A549 (cell line): ENCODE measurements around the gene TMEM223. TPM values are rescaled to one million over a fixed set of nuclear protein-coding genes. Genes with fewer than 3 reads are reported as not detected.

Experiments
- ATAC-seq, 2 experiments: fragments of 200-7000 bp in 1 of 2; fragments of >200 bp in 1 of 2; cut with Nextera tagmentation in 1 of 2; cut with Tn5 transposase in 1 of 2; 3 replicates each; pipeline versions ENCODE4 v1.8.0 to v1.9.1; 2018 to 2020; ENCODE audit warnings: mild to moderate bottlenecking in 1 of 2, moderate library complexity in 1 of 2
- CTCF ChIA-PET: fragments of 300-600 bp; sonication (Branson Sonifier 250); formaldehyde crosslinking; extraction: SDS; loops from one replicate; lab custom pipeline; 2021; ENCODE audit warnings: antibody characterized with exemption, inconsistent platforms; lab: Yijun Ruan, JAX
- POLR2A ChIA-PET: fragments of 350-600 bp; formaldehyde crosslinking; extraction: SDS; loops from one replicate; lab custom pipeline; 2021; ENCODE audit warnings: antibody characterized with exemption, inconsistent platforms; lab: Yijun Ruan, JAX
- DNase-seq, 2 experiments: peaks; one replicate each; pipeline versions ENCODE4 v3.0.0 to v3.0.0-alpha.2; 2011 to 2016; ENCODE audit warnings: low read depth in 1 of 2, low spot score in 1 of 2
- FAIRE-seq: peaks from 2 replicates; lab custom pipeline; 2011; peaks lifted over from hg19 to GRCh38; lab: Jason Lieb, UNC
- H3K27ac ChIP-seq, 2 experiments: fragments of >200 bp; sonication (Bioruptor Twin); formaldehyde crosslinking; 3 replicates each; pipeline ENCODE4 v1.5.1; 2016 to 2017
- H3K4me1 ChIP-seq: fragments of >200 bp; sonication (Bioruptor Twin); formaldehyde crosslinking; 3 replicates; pipeline ENCODE4 v1.6.1; 2016
- H3K4me2 ChIP-seq: fragments of >200 bp; sonication (Bioruptor Twin); formaldehyde crosslinking; 3 replicates; pipeline ENCODE4 v1.6.1; 2016
- H3K4me3 ChIP-seq: fragments of >200 bp; sonication (Bioruptor Twin); formaldehyde crosslinking; 3 replicates; pipeline ENCODE4 v1.5.1; 2016
- H3K9me3 ChIP-seq: fragments of >200 bp; sonication (Bioruptor Twin); formaldehyde crosslinking; 3 replicates; pipeline ENCODE4 v1.6.1; 2016
- BHLHE40 ChIP-seq: IDR thresholded peaks from 2 replicates; pipeline ENCODE4 v1.6.1; 2012; ENCODE audit warnings: low read depth, low read length, inconsistent platforms
- CBX2 ChIP-seq: fragments of 200-600 bp; sonication (generic); IDR thresholded peaks from 2 replicates; pipeline ENCODE4 v1.6.1; 2016; ENCODE audit warnings: low read depth, mild to moderate bottlenecking, borderline replicate concordance
- CBX8 ChIP-seq: fragments of 200-600 bp; sonication (generic); IDR thresholded peaks from 2 replicates; pipeline ENCODE4 v1.6.1; 2016
- CHD4 ChIP-seq: fragments of 200-600 bp; sonication (generic); IDR thresholded peaks from 2 replicates; pipeline ENCODE4 v1.6.1; 2016; ENCODE audit warnings: antibody characterized with exemption, mild to moderate bottlenecking, borderline replicate concordance
- EHF ChIP-seq: fragments of 250-450 bp; sonication (Bioruptor Pico); IDR thresholded peaks from 2 replicates; pipeline ENCODE4 v1.5.0; 2020; ENCODE audit warnings: mild to moderate bottlenecking
- EP300 ChIP-seq, 2 experiments: fragments of >200 bp; sonication (Bioruptor Twin); formaldehyde crosslinking; IDR thresholded peaks; 2 replicates in 1 of 2; 3 replicates in 1 of 2; pipeline ENCODE4 v1.6.1; 2016 to 2017
- FOSL2 ChIP-seq, 2 experiments: fragments of 450-650 bp in 1 of 2; fragments of >200 bp in 1 of 2; sonication (Bioruptor Twin) in 1 of 2; formaldehyde crosslinking; IDR thresholded peaks; 2 replicates each; pipeline versions ENCODE4 v1.5.0 to v1.6.1; 2016 to 2020; ENCODE audit warnings: mild to moderate bottlenecking in 1 of 2, moderate library complexity in 1 of 2
- FOXS1 ChIP-seq: fragments of 250-450 bp; sonication (Bioruptor Pico); IDR thresholded peaks from 2 replicates; pipeline ENCODE4 v1.5.0; 2020; ENCODE audit warnings: mild to moderate bottlenecking, moderate library complexity
- GATA3 ChIP-seq: IDR thresholded peaks from 2 replicates; pipeline ENCODE4 v1.6.1; 2012; ENCODE audit warnings: borderline replicate concordance
- HDAC2 ChIP-seq: fragments of 200-600 bp; sonication (generic); IDR thresholded peaks from 2 replicates; pipeline ENCODE4 v1.6.1; 2016
- HEYL ChIP-seq: fragments of 250-450 bp; sonication (Bioruptor Pico); IDR thresholded peaks from 2 replicates; pipeline ENCODE4 v1.8.0; 2021; ENCODE audit warnings: mild to moderate bottlenecking, moderate library complexity
- HOXA7 ChIP-seq: fragments of 250-450 bp; sonication (Bioruptor Pico); IDR thresholded peaks from 2 replicates; pipeline ENCODE4 v1.5.0; 2020; ENCODE audit warnings: mild to moderate bottlenecking, moderate library complexity
- JUN ChIP-seq, 2 experiments: fragments of >200 bp; sonication (Bioruptor Twin); formaldehyde crosslinking; IDR thresholded peaks; 2 replicates in 1 of 2; 3 replicates in 1 of 2; pipeline ENCODE4 v1.6.1; 2016 to 2017
- JUNB ChIP-seq: fragments of >200 bp; sonication (Bioruptor Twin); formaldehyde crosslinking; IDR thresholded peaks from 2 replicates; pipeline ENCODE4 v1.6.1; 2016
- MAFK ChIP-seq: fragments of 450-650 bp; IDR thresholded peaks from 2 replicates; pipeline ENCODE4 v1.6.1; 2014; ENCODE audit not compliant: partially characterized antibody
- MAZ ChIP-seq: fragments of 150-350 bp; IDR thresholded peaks from 2 replicates; pipeline ENCODE4 v1.6.1; 2014; ENCODE audit warnings: antibody characterized with exemption, low read depth, low read length, borderline replicate concordance
- MYC ChIP-seq: IDR thresholded peaks from 2 replicates; pipeline ENCODE4 v1.6.1; 2012; ENCODE audit warnings: mild to moderate bottlenecking, inconsistent platforms, low read length, improper control_type of control experiment, borderline replicate concordance
- NPAS2 ChIP-seq: fragments of 250-450 bp; sonication (Bioruptor Pico); IDR thresholded peaks from 2 replicates; pipeline ENCODE4 v1.8.0; 2022; ENCODE audit warnings: mild to moderate bottlenecking, moderate library complexity, borderline replicate concordance
- NR3C1 ChIP-seq: fragments of >200 bp; sonication (Bioruptor Twin); formaldehyde crosslinking; IDR thresholded peaks from 3 replicates; pipeline ENCODE4 v1.6.1; 2017
- PHF8 ChIP-seq: fragments of 200-600 bp; sonication (generic); IDR thresholded peaks from 2 replicates; pipeline ENCODE4 v1.6.1; 2016; ENCODE audit warnings: low read depth, mild to moderate bottlenecking, antibody characterized with exemption, moderate library complexity, borderline replicate concordance
- RCOR1 ChIP-seq: fragments of 150-350 bp; IDR thresholded peaks from 2 replicates; pipeline ENCODE4 v1.6.1; 2014; ENCODE audit warnings: antibody characterized with exemption, low read length, low read depth
- TFCP2L1 ChIP-seq: fragments of 250-450 bp; sonication (Bioruptor Pico); IDR thresholded peaks from 2 replicates; pipeline ENCODE4 v1.5.0; 2021; ENCODE audit warnings: mild to moderate bottlenecking
- TP53 ChIP-seq: fragments of 250-450 bp; sonication (Bioruptor Pico); IDR thresholded peaks from 2 replicates; pipeline ENCODE4 v1.5.0; 2021; ENCODE audit warnings: mild to moderate bottlenecking, moderate library complexity
- ZC3H11A ChIP-seq: fragments of 450-650 bp; IDR thresholded peaks from 2 replicates; pipeline ENCODE4 v1.6.1; 2014; ENCODE audit warnings: antibody characterized with exemption, mild to moderate bottlenecking
- ZFP36 ChIP-seq: fragments of 450-650 bp; IDR thresholded peaks from 2 replicates; pipeline ENCODE4 v1.6.1; 2014; ENCODE audit warnings: borderline replicate concordance; ENCODE audit not compliant: partially characterized antibody
- ZNF302 ChIP-seq: fragments of 250-450 bp; sonication (Bioruptor Pico); IDR thresholded peaks from 2 replicates; pipeline ENCODE4 v1.9.0; 2021; ENCODE audit warnings: inconsistent platforms, mild to moderate bottlenecking, moderate library complexity
- WGBS: methylation state at CpG from one replicate; pipeline ENCODE4 v1.1.6; 2017; ENCODE audit errors: missing lambda C conversion rate; 5-methylcytosine and 5-hydroxymethylcytosine counted together
- polyA plus RNA-seq, 4 experiments: library from polyadenylated mRNA; depleted of rRNA in 3 of 4; stranded (reverse); fragments of >200 nt; fragmentation: RNase III in 1 of 4; extraction: RNeasy Plus Mini Kit Qiagen cat#74134 plus additional on column Dnase treatment in 1 of 4; gene quantifications; 2 replicates in 3 of 4; 3 replicates in 1 of 4; pipeline ENCODE4 v1.2.3, GENCODE V29; 2011 to 2017
- TF ChIP-seq, protein P1 (sequence below): fragments of >200 bp; sonication (Bioruptor Twin); formaldehyde crosslinking; IDR thresholded peaks from 3 replicates; pipeline ENCODE4 v1.5.1; 2016
- TF ChIP-seq, protein P2 (sequence below): fragments of 450-650 bp; IDR thresholded peaks from 2 replicates; pipeline ENCODE4 v1.6.1; 2014; ENCODE audit warnings: antibody characterized with exemption
- TF ChIP-seq, protein P3 (sequence below): IDR thresholded peaks from 2 replicates; pipeline ENCODE4 v1.6.1; 2012; ENCODE audit warnings: low read depth, borderline replicate concordance
- TF ChIP-seq, protein P4 (sequence below): fragments of 250-450 bp; sonication (Bioruptor Pico); IDR thresholded peaks from 2 replicates; pipeline ENCODE4 v1.5.0; 2021; ENCODE audit warnings: mild to moderate bottlenecking, moderate library complexity, borderline replicate concordance
- TF ChIP-seq, protein P5 (sequence below): fragments of 250-450 bp; sonication (Bioruptor Pico); IDR thresholded peaks from 2 replicates; pipeline ENCODE4 v1.5.0; 2020; ENCODE audit warnings: low read depth, mild to moderate bottlenecking, moderate library complexity

Gene TMEM223
- polyA plus RNA-seq, 2 of the 4 experiments (the other 2 are of a cell fraction): 23.5 to 26.5 TPM

DNA sequence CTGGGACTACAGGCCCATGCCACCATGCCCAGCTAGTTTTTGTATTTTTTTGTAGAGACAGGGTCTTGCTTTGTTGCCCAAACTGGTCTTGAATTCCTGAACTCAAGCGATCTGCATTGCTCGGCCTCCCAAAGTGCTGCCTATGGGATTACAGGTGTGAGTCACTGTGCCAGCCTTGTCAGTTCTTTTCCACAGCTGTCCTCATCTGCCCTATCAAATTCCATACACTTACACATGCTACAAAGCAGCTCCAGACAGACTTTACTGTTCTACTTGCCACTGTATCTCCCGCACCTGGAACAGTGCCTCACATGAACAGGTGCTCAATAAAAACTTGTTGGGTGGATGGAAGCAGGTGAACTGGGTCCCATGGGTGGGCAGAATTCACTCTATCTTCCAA is 31.9 kb upstream of the TMEM223 start:
- ChIA-PET POLR2A (no interaction called here), CTCF (interaction anchor here (0.6 to 1.4 kb wide), 8 partner anchors 9 to 158 kb away, joined by 3 to 5 read pairs (median 3); partner anchors contain the start of gene TEX54)
- no peak overlapping the region for H3K4me3 ChIP-seq
- TF ChIP-seq ZFP36: no peak
- TF ChIP-seq MAZ: no peak
- no peak for TF ChIP-seq ZNF302 (CRISPR knock-in tag)
- TF ChIP-seq JUNB: no peak
- TF ChIP-seq HDAC2: no peak
- TF ChIP-seq CBX2: no peak
- TF ChIP-seq FOXS1: no peak
- TF ChIP-seq MYC: no peak
- no peak for TF ChIP-seq RCOR1
- no peak for TF ChIP-seq HEYL (CRISPR knock-in tag)
- no peak for TF ChIP-seq EP300 (IDR thresholded peaks at IDR 0.05)
- no peak for TF ChIP-seq EHF (CRISPR knock-in tag)
- no peak for TF ChIP-seq GATA3
- TF ChIP-seq PHF8: no peak
- no peak for TF ChIP-seq ZC3H11A
- TF ChIP-seq, protein P1, sequence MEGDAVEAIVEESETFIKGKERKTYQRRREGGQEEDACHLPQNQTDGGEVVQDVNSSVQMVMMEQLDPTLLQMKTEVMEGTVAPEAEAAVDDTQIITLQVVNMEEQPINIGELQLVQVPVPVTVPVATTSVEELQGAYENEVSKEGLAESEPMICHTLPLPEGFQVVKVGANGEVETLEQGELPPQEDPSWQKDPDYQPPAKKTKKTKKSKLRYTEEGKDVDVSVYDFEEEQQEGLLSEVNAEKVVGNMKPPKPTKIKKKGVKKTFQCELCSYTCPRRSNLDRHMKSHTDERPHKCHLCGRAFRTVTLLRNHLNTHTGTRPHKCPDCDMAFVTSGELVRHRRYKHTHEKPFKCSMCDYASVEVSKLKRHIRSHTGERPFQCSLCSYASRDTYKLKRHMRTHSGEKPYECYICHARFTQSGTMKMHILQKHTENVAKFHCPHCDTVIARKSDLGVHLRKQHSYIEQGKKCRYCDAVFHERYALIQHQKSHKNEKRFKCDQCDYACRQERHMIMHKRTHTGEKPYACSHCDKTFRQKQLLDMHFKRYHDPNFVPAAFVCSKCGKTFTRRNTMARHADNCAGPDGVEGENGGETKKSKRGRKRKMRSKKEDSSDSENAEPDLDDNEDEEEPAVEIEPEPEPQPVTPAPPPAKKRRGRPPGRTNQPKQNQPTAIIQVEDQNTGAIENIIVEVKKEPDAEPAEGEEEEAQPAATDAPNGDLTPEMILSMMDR: no peak
- TF ChIP-seq TFCP2L1: no peak
- no peak for TF ChIP-seq HOXA7 (CRISPR knock-in tag)
- TF ChIP-seq, protein P2, sequence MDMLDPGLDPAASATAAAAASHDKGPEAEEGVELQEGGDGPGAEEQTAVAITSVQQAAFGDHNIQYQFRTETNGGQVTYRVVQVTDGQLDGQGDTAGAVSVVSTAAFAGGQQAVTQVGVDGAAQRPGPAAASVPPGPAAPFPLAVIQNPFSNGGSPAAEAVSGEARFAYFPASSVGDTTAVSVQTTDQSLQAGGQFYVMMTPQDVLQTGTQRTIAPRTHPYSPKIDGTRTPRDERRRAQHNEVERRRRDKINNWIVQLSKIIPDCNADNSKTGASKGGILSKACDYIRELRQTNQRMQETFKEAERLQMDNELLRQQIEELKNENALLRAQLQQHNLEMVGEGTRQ: no peak
- TF ChIP-seq, protein P3, sequence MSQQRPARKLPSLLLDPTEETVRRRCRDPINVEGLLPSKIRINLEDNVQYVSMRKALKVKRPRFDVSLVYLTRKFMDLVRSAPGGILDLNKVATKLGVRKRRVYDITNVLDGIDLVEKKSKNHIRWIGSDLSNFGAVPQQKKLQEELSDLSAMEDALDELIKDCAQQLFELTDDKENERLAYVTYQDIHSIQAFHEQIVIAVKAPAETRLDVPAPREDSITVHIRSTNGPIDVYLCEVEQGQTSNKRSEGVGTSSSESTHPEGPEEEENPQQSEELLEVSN: no peak
- no peak overlapping the region for H3K27ac ChIP-seq
- DNase-seq (no peak), FAIRE-seq (no peak), ATAC-seq (no peak)
- WGBS: 95% methylated on average over 3 of the region's 3 CpGs
- H3K4me1 ChIP-seq: no peaks in the 10 kb centered on the region
- H3K4me2 ChIP-seq: no peak overlapping the region
- no peaks in the 10 kb centered on the region for H3K9me3 ChIP-seq

DNA sequence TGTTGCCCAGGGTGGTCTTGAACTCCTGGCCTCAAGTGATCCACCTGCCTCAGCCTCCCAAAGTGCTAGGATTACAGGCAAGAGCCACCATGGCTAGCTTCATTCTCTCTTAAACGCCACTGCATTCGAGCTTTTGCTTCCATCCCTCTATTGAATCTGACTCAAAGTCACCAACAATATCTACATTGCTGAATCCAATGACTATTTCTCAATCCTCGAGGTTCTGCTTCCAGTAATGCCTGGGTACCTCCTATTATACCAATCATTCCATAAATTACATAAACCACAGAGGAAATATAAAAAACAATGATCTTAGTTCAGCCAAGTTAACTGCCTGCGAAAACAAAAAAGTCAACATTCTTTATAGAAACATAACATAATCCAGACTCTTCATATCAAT is 25.3 kb upstream of the TMEM223 start:
- TF ChIP-seq CBX8: no peak
- TF ChIP-seq ZC3H11A: no peak
- TF ChIP-seq PHF8: no peak
- no peak for TF ChIP-seq RCOR1
- TF ChIP-seq GATA3: no peak
- TF ChIP-seq JUNB: no peak
- no peak for TF ChIP-seq TFCP2L1
- no peak for TF ChIP-seq CHD4
- no peak for TF ChIP-seq NR3C1
- TF ChIP-seq NPAS2 (CRISPR knock-in tag): no peak
- no peak for TF ChIP-seq TP53
- TF ChIP-seq JUN (IDR thresholded peaks at IDR 0.05): no peak
- TF ChIP-seq, protein P4, sequence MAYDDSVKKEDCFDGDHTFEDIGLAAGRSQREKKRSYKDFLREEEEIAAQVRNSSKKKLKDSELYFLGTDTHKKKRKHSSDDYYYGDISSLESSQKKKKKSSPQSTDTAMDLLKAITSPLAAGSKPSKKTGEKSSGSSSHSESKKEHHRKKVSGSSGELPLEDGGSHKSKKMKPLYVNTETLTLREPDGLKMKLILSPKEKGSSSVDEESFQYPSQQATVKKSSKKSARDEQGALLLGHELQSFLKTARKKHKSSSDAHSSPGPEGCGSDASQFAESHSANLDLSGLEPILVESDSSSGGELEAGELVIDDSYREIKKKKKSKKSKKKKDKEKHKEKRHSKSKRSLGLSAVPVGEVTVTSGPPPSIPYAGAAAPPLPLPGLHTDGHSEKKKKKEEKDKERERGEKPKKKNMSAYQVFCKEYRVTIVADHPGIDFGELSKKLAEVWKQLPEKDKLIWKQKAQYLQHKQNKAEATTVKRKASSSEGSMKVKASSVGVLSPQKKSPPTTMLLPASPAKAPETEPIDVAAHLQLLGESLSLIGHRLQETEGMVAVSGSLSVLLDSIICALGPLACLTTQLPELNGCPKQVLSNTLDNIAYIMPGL (CRISPR knock-in tag): no peak
- TF ChIP-seq MAFK: no peak
- TF ChIP-seq FOSL2 (IDR thresholded peaks at IDR 0.05): no peak
- no peak for TF ChIP-seq FOSL2 (CRISPR knock-in tag; IDR thresholded peaks at IDR 0.05)
- TF ChIP-seq, protein P5, sequence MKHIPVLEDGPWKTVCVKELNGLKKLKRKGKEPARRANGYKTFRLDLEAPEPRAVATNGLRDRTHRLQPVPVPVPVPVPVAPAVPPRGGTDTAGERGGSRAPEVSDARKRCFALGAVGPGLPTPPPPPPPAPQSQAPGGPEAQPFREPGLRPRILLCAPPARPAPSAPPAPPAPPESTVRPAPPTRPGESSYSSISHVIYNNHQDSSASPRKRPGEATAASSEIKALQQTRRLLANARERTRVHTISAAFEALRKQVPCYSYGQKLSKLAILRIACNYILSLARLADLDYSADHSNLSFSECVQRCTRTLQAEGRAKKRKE (CRISPR knock-in tag): no peak
- TF ChIP-seq BHLHE40: no peak
- TF ChIP-seq ZFP36: no peak
- H3K9me3 ChIP-seq: no peaks in the 10 kb centered on the region
- ATAC-seq: no peak
- H3K4me2 ChIP-seq: no peak overlapping the region
- 80% methylated on average over 4 of the region's 4 CpGs for WGBS
- ChIA-PET CTCF (interaction anchor here (0.9 to 3.4 kb wide), 4 partner anchors 10 to 30 kb away, joined by 3 to 17 read pairs (median 8); partner anchors contain the start of gene TMEM179B), POLR2A (interaction anchor here (1.2 kb wide), 1 partner anchor 15 kb away, joined by 3 read pairs; the partner anchor contains the start of gene STX5)
- no peak overlapping the region for H3K27ac ChIP-seq
- no peak for FAIRE-seq
- DNase-seq: no peak
- H3K4me1 ChIP-seq: no peaks in the 10 kb centered on the region
- H3K4me3 ChIP-seq: no peak overlapping the region
